Right atrium auricular region (tissue), 2 donors: ENCODE results near the gene BEND7. TPM values are rescaled to one million over a fixed set of nuclear protein-coding genes. Genes with fewer than 3 reads are reported as not detected.
"Not testable (repeated sequence)": the region's sequence is repeated elsewhere in the genome, so short reads cannot be mapped to it uniquely, and the experiment has no call there.

Experiments
- DNase-seq: peaks from one replicate; pipeline ENCODE4 v3.0.0-alpha.2; 2019; ENCODE audit warnings: low spot score
- H3K27ac ChIP-seq, 2 donors: fragments of 200-600 bp; sonication (generic); 1 replicate in 1 of 2; 2 replicates in 1 of 2; pipeline ENCODE4 v1.5.1; 2016 to 2019
- H3K27me3 ChIP-seq, 2 donors: fragments of 200-600 bp; sonication (generic); one replicate each; pipeline versions ENCODE4 v1.5.1 to v1.6.0; 2017 to 2019
- H3K36me3 ChIP-seq: fragments of 200-600 bp; sonication (generic); one replicate; pipeline ENCODE4 v1.5.1; 2016
- H3K4me1 ChIP-seq, 2 donors: fragments of 200-600 bp; sonication (generic); one replicate each; pipeline versions ENCODE4 v1.5.1 to v1.6.0; 2017 to 2019
- H3K4me3 ChIP-seq, 2 donors: fragments of 200-600 bp; sonication (generic); 1 replicate in 1 of 2; 2 replicates in 1 of 2; pipeline ENCODE4 v1.5.1; 2017 to 2019; ENCODE audit warnings: mild to moderate bottlenecking in 1 of 2, moderate library complexity in 1 of 2
- H3K9me3 ChIP-seq, 2 donors: fragments of 200-600 bp; sonication (generic); one replicate each; pipeline ENCODE4 v1.5.1; 2019
- CTCF ChIP-seq, 2 donors: fragments of 200-600 bp; sonication (generic); IDR thresholded peaks; one replicate each; pipeline ENCODE4 v1.5.1; 2019; ENCODE audit warnings: antibody characterized with exemption in 2 of 2
- total RNA-seq, 2 donors: library from RNA; depleted of rRNA; stranded (reverse); fragments of >200 nt; gene quantifications; one replicate each; pipeline ENCODE4 v1.1.0, GENCODE V29; 2016

The BEND7 gene
- total RNA-seq, 2 donors from 2014 or later: 11.5 to 11.6 TPM

DNA sequence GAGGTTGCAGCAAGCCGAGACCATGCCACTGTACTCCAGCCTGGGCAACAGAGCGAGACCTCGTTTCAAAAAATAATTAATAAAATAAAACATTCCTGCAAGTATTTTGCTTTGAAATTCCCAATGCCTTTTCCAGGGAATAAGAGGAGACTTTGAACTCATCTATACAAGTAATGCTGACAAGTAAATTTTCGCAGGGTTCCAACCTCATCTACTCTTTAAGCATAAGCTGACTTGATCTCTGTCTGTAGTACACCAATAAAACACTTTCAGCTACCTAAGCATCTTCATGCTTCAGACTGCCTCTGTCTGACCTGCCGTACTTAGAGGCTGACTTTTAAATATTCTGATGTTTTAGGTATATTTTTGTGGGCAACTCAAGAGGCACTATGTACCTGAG is 13.7 kb upstream of the BEND7 start:
- Histone ChIP-seq H3K27ac (no peak overlapping the region), H3K4me1 (no peaks in the 10 kb centered on the region), H3K9me3 (no peaks in the 10 kb centered on the region), H3K36me3 (no peaks in the 10 kb centered on the region), H3K27me3 (no peaks in the 10 kb centered on the region), H3K4me3 (no peak overlapping the region)
- DNase-seq: no peak
- TF ChIP-seq CTCF (IDR thresholded peaks at IDR 0.05): no peak

DNA sequence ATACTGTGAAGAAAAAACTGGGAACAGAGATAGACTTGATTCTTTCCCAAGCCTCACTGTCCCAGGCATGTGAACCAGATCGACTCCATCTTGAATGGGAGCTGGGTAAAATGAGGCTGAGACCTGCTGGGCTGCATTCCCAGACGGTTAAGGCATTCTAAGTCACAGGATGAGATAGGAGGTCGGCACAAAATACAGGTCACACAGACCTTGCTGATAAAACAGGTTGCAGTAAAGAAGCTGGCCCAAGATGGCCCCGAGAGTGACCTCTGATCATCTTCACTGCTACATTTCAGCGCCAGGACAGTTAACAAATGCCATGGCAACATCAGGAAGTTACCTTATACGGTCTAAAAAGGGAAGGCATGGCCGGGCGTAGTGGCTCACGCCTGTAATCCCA is 9.2 kb upstream of the BEND7 start:
- H3K4me3 ChIP-seq, H3K9me3 ChIP-seq, H3K36me3 ChIP-seq, H3K27ac ChIP-seq, H3K27me3 ChIP-seq, DNase-seq, H3K4me1 ChIP-seq: not testable (repeated sequence)

DNA sequence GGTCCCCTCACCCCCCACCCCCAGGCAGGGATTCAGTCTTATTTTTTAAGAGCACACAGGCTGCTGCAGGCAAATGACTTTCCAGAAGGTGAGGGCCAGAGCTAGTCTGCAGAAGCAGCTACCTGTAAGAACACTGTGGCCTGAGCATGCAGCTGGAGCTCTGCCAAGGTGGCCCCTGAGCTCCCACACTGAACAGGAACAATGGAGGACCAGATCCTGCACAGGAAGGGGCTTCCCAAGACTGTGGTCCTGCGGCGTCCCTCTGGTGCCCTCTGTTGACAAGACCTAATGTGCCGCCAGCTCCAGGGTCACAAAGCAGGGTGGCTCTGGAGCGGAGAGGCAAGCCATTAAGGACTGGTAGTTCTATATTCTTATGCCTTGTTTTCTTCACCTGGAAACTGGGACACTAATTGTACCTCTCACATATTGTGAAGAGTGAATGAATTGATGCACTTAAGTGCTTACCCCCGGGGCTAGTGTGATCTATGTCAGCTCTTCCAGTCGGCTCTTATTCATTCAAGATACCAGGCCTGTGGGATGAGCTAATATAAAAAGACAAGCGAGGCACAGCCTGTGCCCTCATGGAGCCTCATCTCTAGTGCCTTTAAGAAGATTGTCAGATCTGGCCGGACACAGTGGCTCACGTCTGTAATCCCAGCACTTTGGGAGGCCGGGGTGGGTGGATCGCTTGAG is 8.0 kb upstream of the BEND7 start:
- Histone ChIP-seq H3K4me1 (no peaks in the 10 kb centered on the region), H3K27me3 (no peaks in the 10 kb centered on the region), H3K27ac (no peak overlapping the region), H3K36me3 (no peaks in the 10 kb centered on the region), H3K9me3 (no peaks in the 10 kb centered on the region), H3K4me3 (no peak overlapping the region)
- TF ChIP-seq CTCF (IDR thresholded peaks at IDR 0.05): peak; percentile 41 to 68
- DNase-seq: no peak

DNA sequence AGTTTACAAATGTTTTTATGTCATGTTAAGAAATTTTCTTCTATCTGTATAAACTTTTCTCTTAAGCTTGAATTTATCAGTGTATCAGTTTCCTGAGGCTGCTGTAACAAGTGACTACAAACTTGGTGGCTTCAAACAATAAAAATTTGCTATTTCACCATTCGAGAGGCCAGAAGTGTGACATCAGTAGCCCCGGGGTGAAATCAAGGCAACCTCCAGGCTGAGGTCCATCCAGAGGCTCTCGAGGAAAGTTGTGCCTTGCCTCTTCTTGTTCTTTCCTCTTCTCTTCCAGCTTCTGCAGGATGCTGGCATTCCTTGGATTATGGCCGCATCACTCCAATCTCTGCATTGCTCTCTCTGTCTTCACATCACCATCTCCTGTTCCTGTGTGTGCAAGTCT is 6.5 kb upstream of the BEND7 start:
- H3K27ac ChIP-seq: no peak overlapping the region
- no peaks in the 10 kb centered on the region for H3K9me3 ChIP-seq
- H3K27me3 ChIP-seq: no peaks in the 10 kb centered on the region
- DNase-seq: no peak
- no peak overlapping the region for H3K4me3 ChIP-seq
- no peaks in the 10 kb centered on the region for H3K36me3 ChIP-seq
- no peak for TF ChIP-seq CTCF (IDR thresholded peaks at IDR 0.05)
- H3K4me1 ChIP-seq: no peaks in the 10 kb centered on the region

DNA sequence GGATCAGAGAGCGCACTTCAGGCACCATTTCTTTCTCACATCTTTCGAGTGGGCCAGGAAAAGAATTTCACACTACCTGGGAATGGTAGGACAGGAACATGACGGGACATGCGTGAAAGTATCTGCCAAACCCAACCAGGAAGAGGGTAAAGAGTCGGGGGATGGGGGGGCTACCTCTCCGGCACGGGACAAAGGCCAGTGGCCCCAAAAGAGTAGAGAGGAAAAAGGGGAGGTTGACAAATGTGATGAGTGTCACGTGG is 830 bp upstream of the BEND7 start:
- Histone ChIP-seq H3K27ac (peak overlapping the region in 1 of 2 donors; percentile 61), H3K36me3 (no peaks in the 10 kb centered on the region), H3K27me3 (no peaks in the 10 kb centered on the region), H3K4me3 (peak overlapping the region in 1 of 2 donors; percentile 56), H3K9me3 (no peaks in the 10 kb centered on the region), H3K4me1 (peaks cover 0 to 20% of the 10 kb centered on the region in 2 donors)
- no peak for TF ChIP-seq CTCF (IDR thresholded peaks at IDR 0.05)
- no peak for DNase-seq

DNA sequence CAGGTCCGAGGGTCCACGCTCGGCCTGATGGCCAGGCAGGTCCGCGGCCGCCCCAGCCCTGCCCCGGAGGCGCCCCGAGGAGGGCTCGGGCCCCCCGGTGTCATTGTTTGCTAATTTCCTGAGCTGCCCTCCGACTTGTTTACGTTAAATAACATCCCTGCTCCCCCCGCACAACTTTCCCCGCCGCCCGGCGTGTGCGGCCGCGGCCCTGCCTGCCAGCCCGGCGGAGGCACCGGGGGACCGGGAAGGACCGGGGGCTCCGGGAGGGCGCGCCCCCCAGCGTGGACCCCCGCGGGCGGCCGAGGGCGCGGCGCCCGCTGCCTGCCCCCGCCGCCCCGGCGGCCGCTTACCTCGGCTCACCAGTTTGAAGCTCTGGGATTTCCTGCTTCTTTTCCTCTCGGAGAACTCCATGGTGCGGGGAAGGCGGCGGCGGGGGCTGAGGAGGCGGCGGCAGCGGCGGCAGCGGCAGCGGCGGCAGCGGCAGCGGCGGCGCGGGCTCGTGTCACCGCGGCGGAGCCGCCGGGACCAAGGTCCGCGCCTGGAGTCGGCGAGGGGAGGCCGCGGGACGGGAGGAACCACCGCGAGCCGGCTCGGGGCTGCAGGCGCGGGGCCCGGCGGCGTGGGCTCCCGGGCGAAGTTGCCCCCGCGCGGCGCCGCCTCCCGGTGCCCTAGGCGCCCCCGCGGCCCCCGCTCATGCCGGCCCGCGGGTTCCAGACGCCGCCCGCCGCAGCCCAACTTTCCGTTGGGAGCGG is 515 bp downstream of the BEND7 start:
- DNase-seq: no peak
- H3K27me3 ChIP-seq: no peaks in the 10 kb centered on the region

More for the DNA sequence above, 515 bp downstream of the BEND7 start:
- Histone ChIP-seq H3K27ac (peak overlapping the region; percentile 71 to 76), H3K9me3 (no peaks in the 10 kb centered on the region), H3K36me3 (no peaks in the 10 kb centered on the region), H3K4me1 (peaks cover 0 to 20% of the 10 kb centered on the region in 2 donors), H3K4me3 (peak overlapping the region; percentile 62 to 67)
- no peak for TF ChIP-seq CTCF (IDR thresholded peaks at IDR 0.05)
